DMS53 treated with DMSO at 0.1 percent for 48 hours (cell line): ENCODE results near the gene STK11IP.
"Not testable (repeated sequence)": the region's sequence is repeated elsewhere in the genome, so short reads cannot be mapped to it uniquely, and the experiment has no call there.

Source experiments
- DNase-seq: peaks from one replicate; lab custom pipeline; 2025; ENCODE audit not compliant: unreplicated experiment; lab: John Stamatoyannopoulos, UW

Gene STK11IP

GRCh38 chr2:219644801-219645480 is 47.3 kb downstream of the STK11IP start:
- no peak for DNase-seq

GRCh38 chr2:219645631-219646527 is 48.2 kb downstream of the STK11IP start:
- DNase-seq: no peak

- DNase-seq: no peak
Measured at GRCh38 chr2:219648176-219648575, 50.5 kb downstream of the STK11IP start.

GRCh38 chr2:219648963-219649362 is 51.3 kb downstream of the STK11IP start:
- no peak for DNase-seq

- no peak for DNase-seq
Measured at GRCh38 chr2:219650426-219651248, 53.0 kb downstream of the STK11IP start.

- not testable (repeated sequence) for DNase-seq
Measured at GRCh38 chr2:219651656-219652055, 54.0 kb downstream of the STK11IP start.

GRCh38 chr2:219656526-219656925 is 58.9 kb downstream of the STK11IP start:
- DNase-seq: no peak

GRCh38 chr2:219658196-219658846 is 60.7 kb downstream of the STK11IP start:
- DNase-seq: no peak

GRCh38 chr2:219658874-219659273 is 61.2 kb downstream of the STK11IP start:
- no peak for DNase-seq

GRCh38 chr2:219661197-219661954 is 63.7 kb downstream of the STK11IP start:
- DNase-seq: no peak

- DNase-seq: no peak
Measured at GRCh38 chr2:219661955-219662395, 64.3 kb downstream of the STK11IP start.

- DNase-seq: no peak
Measured at GRCh38 chr2:219662566-219662965, 64.9 kb downstream of the STK11IP start.

GRCh38 chr2:219663116-219663762 is 65.6 kb downstream of the STK11IP start:
- no peak for DNase-seq

- no peak for DNase-seq
Measured at GRCh38 chr2:219664041-219664440, 66.4 kb downstream of the STK11IP start.

- DNase-seq: no peak
Measured at GRCh38 chr2:219664944-219665343, 67.3 kb downstream of the STK11IP start.

GRCh38 chr2:219665926-219666325 is 68.3 kb downstream of the STK11IP start:
- no peak for DNase-seq
